ENCODE data around the gene PCSK7. TPM values are rescaled to one million over a fixed set of nuclear protein-coding genes. Genes with fewer than 3 reads are reported as not detected.
"Not testable (repeated sequence)": the region's sequence is repeated elsewhere in the genome, so short reads cannot be mapped to it uniquely, and the experiment has no call there.

Gene PCSK7
- total RNA-seq, 1 donor from 2014 or later = 66.0 TPM

- Mint-ChIP-seq H3K36me3 (peaks cover 10% of the 10 kb centered on the region), H3K4me3 (no peak overlapping the region), H3K27ac (no peak overlapping the region), H3K9me3 (no peaks in the 10 kb centered on the region), H3K27me3 (ENCODE audit: low read depth) (no peaks in the 10 kb centered on the region), H3K4me1 (peaks cover 7% of the 10 kb centered on the region)
- TF ChIP-seq CTCF (IDR thresholded peaks at IDR 0.05; ENCODE audit: unreplicated experiment) = no peak
- DNase-seq (ENCODE audit: low spot score in 2 of 2, unreplicated experiment in 2 of 2) = no peak
Observed at GRCh38 chr11:117187428-117187798, 44.5 kb downstream of the PCSK7 start.

- Mint-ChIP-seq H3K4me3 (no peak overlapping the region), H3K27me3 (ENCODE audit: low read depth) (no peaks in the 10 kb centered on the region), H3K27ac (no peak overlapping the region), H3K4me1 (peaks cover 7% of the 10 kb centered on the region), H3K9me3 (no peaks in the 10 kb centered on the region), H3K36me3 (peaks cover 10% of the 10 kb centered on the region)
- DNase-seq (ENCODE audit: low spot score in 2 of 2, unreplicated experiment in 2 of 2) = no peak
- no peak for TF ChIP-seq CTCF (IDR thresholded peaks at IDR 0.05; ENCODE audit: unreplicated experiment)
Observed at GRCh38 chr11:117187007-117187406, 44.9 kb downstream of the PCSK7 start.

- Mint-ChIP-seq H3K27me3 (ENCODE audit: low read depth) (no peaks in the 10 kb centered on the region), H3K27ac (no peak overlapping the region), H3K4me3 (no peak overlapping the region), H3K4me1 (peaks cover 7% of the 10 kb centered on the region), H3K36me3 (peaks cover 10% of the 10 kb centered on the region), H3K9me3 (no peaks in the 10 kb centered on the region)
- TF ChIP-seq CTCF (IDR thresholded peaks at IDR 0.05; ENCODE audit: unreplicated experiment) = no peak
- no peak for DNase-seq (ENCODE audit: low spot score in 2 of 2, unreplicated experiment in 2 of 2)
Observed at GRCh38 chr11:117186431-117186761, 45.5 kb downstream of the PCSK7 start.

GRCh38 chr11:117185736-117186430 lies 46.0 kb downstream of the PCSK7 start:
- TF ChIP-seq CTCF (IDR thresholded peaks at IDR 0.05; ENCODE audit: unreplicated experiment) = no peak
- H3K4me1 Mint-ChIP-seq = peaks cover 10% of the 10 kb centered on the region
- H3K4me3 Mint-ChIP-seq = no peak overlapping the region
- H3K9me3 Mint-ChIP-seq = no peaks in the 10 kb centered on the region
- H3K27me3 Mint-ChIP-seq (ENCODE audit: low read depth) = no peaks in the 10 kb centered on the region
- no peak overlapping the region for H3K27ac Mint-ChIP-seq
- peaks cover 10% of the 10 kb centered on the region for H3K36me3 Mint-ChIP-seq
- no peak for DNase-seq (ENCODE audit: low spot score in 2 of 2, unreplicated experiment in 2 of 2)

- no peak overlapping the region for H3K4me3 Mint-ChIP-seq
- H3K9me3 Mint-ChIP-seq = no peaks in the 10 kb centered on the region
- peaks cover 7% of the 10 kb centered on the region for H3K36me3 Mint-ChIP-seq
- no peak for TF ChIP-seq CTCF (IDR thresholded peaks at IDR 0.05; ENCODE audit: unreplicated experiment)
- DNase-seq (ENCODE audit: low spot score in 2 of 2, unreplicated experiment in 2 of 2) = peak in 1 of 2 experiments; percentile 8
- peaks cover 24% of the 10 kb centered on the region for H3K4me1 Mint-ChIP-seq
- no peaks in the 10 kb centered on the region for H3K27me3 Mint-ChIP-seq (ENCODE audit: low read depth)
- no peak overlapping the region for H3K27ac Mint-ChIP-seq
Observed at GRCh38 chr11:117183724-117184349, 48.0 kb downstream of the PCSK7 start.

GRCh38 chr11:117183178-117183577 lies 48.7 kb downstream of the PCSK7 start:
- DNase-seq (ENCODE audit: low spot score in 2 of 2, unreplicated experiment in 2 of 2); H3K36me3 Mint-ChIP-seq: not testable (repeated sequence)

More at GRCh38 chr11:117183178-117183577, 48.7 kb downstream of the PCSK7 start:
- H3K4me1 Mint-ChIP-seq = peaks cover 27% of the 10 kb centered on the region
- not testable (repeated sequence) for H3K27me3 Mint-ChIP-seq (ENCODE audit: low read depth); H3K4me3 Mint-ChIP-seq; H3K27ac Mint-ChIP-seq; H3K9me3 Mint-ChIP-seq
